Endothelial cell of umbilical vein (primary cell): Measurements from ENCODE around the gene PTPRZ1. TPM values are rescaled to one million over a fixed set of nuclear protein-coding genes. Genes with fewer than 3 reads are reported as not detected.

Experiments
- BruUV-seq: library from RNA; stranded (reverse); fragments of 400-500 nt; replicated peaks from 2 replicates; lab custom pipeline; 2021; lab: Mats Ljungman, UMichigan
- CTCF ChIA-PET: fragments of 300-600, 350-600 bp; sonication (Branson Sonifier 250); formaldehyde crosslinking; loops from one replicate; lab custom pipeline; 2021; ENCODE audit warnings: antibody characterized with exemption, inconsistent platforms; lab: Charles Lee
- POLR2A ChIA-PET: fragments of 300-600, 350-600 bp; sonication (Branson Sonifier 250); formaldehyde crosslinking; loops from one replicate; lab custom pipeline; 2021; ENCODE audit warnings: antibody characterized with exemption, inconsistent platforms; lab: Charles Lee
- DNase-seq: peaks from one replicate; pipeline ENCODE4 v3.0.0-alpha.2; 2011; ENCODE audit warnings: low read depth, low spot score
- FAIRE-seq: peaks from 2 replicates; lab custom pipeline; 2011; peaks lifted over from hg19 to GRCh38; lab: Jason Lieb, UNC
- H2AFZ ChIP-seq: 2 replicates; pipeline ENCODE4 v1.6.0; 2012; ENCODE audit warnings: low read depth, low read length, control low read depth, inconsistent platforms
- H3K27ac ChIP-seq: 2 replicates; pipeline ENCODE4 v1.5.1; 2011; ENCODE audit warnings: low read depth, mild to moderate bottlenecking, control low read depth, low read length, moderate library complexity; ENCODE audit not compliant: insufficient read depth
- H3K27me3 ChIP-seq, 2 experiments: 2 replicates each; pipeline versions ENCODE4 v1.6.0 to v1.6.1; 2011; ENCODE audit warnings: low read length in 2 of 2, mixed read lengths in 1 of 2; ENCODE audit not compliant: control insufficient read depth in 2 of 2, insufficient read depth in 2 of 2
- H3K36me3 ChIP-seq, 2 experiments: 2 replicates in 1 of 2; 3 replicates in 1 of 2; pipeline ENCODE4 v1.5.1; 2011; ENCODE audit warnings: low read length in 2 of 2, mild to moderate bottlenecking in 1 of 2, moderate library complexity in 1 of 2; ENCODE audit not compliant: control insufficient read depth in 2 of 2, insufficient read depth in 2 of 2; ENCODE audit errors: extremely low read depth in 1 of 2
- H3K4me1 ChIP-seq: 3 replicates; pipeline ENCODE4 v1.5.1; 2011; ENCODE audit warnings: mild to moderate bottlenecking, low read length; ENCODE audit not compliant: control insufficient read depth, insufficient read depth; ENCODE audit errors: extremely low read depth
- H3K4me2 ChIP-seq: 2 replicates; pipeline ENCODE4 v1.6.1; 2011; ENCODE audit warnings: low read length, control low read depth, mixed read lengths; ENCODE audit not compliant: insufficient read depth
- H3K4me3 ChIP-seq, 3 experiments: fragments of 200-600 bp in 1 of 3; sonication (generic), shearing (Covaris generic) in 1 of 3; replicated peaks in 1 of 3; 2 replicates each; pipeline ENCODE4 v1.5.1; 2011 to 2016; ENCODE audit warnings: control low read depth in 3 of 3, low read length in 3 of 3, mild to moderate bottlenecking in 2 of 3, inconsistent platforms in 1 of 3, low read depth in 1 of 3, moderate library complexity in 1 of 3; ENCODE audit not compliant: insufficient read depth in 1 of 3
- H3K79me2 ChIP-seq: 2 replicates; pipeline ENCODE4 v1.6.0; 2012; ENCODE audit warnings: low read length, inconsistent platforms; ENCODE audit not compliant: control insufficient read depth, insufficient read depth
- H3K9ac ChIP-seq: replicated peaks from 2 replicates; pipeline ENCODE3; 2011; ENCODE audit warnings: low read length, control low read depth; ENCODE audit not compliant: insufficient read depth; ENCODE audit errors: extremely low read depth
- H3K9me1 ChIP-seq: replicated peaks from 3 replicates; pipeline ENCODE4 v1.6.0; 2011; ENCODE audit warnings: mild to moderate bottlenecking, low read length; ENCODE audit not compliant: control insufficient read depth, insufficient read depth; ENCODE audit errors: extremely low read depth
- H3K9me3 ChIP-seq: replicated peaks from 2 replicates; pipeline ENCODE4 v1.5.1; 2012; ENCODE audit warnings: low read length, inconsistent platforms; ENCODE audit not compliant: control insufficient read depth, insufficient read depth
- H4K20me1 ChIP-seq: replicated peaks from 2 replicates; pipeline ENCODE3; 2011; ENCODE audit warnings: mild to moderate bottlenecking, low read length; ENCODE audit not compliant: control insufficient read depth, insufficient read depth; ENCODE audit errors: extremely low read depth
- CTCF ChIP-seq, 2 donors: IDR thresholded peaks; 1 replicate in 1 of 2; 2 replicates in 1 of 2; pipeline ENCODE4 v1.5.1; 2011; ENCODE audit warnings: low read length in 2 of 2, mild to moderate bottlenecking in 2 of 2, moderate library complexity in 2 of 2, control low read depth in 1 of 2, inconsistent platforms in 1 of 2, low read depth in 1 of 2; ENCODE audit not compliant: insufficient read depth in 1 of 2; ENCODE audit errors: extremely low read depth in 1 of 2
- EZH2 ChIP-seq: IDR thresholded peaks from 2 replicates; pipeline ENCODE4 v1.6.1; 2012; ENCODE audit warnings: borderline replicate concordance, low read depth, mild to moderate bottlenecking, moderate library complexity, low read length, inconsistent platforms; ENCODE audit not compliant: severe bottlenecking
- FOS ChIP-seq: IDR thresholded peaks from 2 replicates; pipeline ENCODE4 v1.6.1; 2011; ENCODE audit warnings: mild to moderate bottlenecking, low read length, moderate library complexity, borderline replicate concordance; ENCODE audit not compliant: insufficient read depth
- GATA2 ChIP-seq: IDR thresholded peaks from 2 replicates; pipeline ENCODE4 v1.7.0; 2011; ENCODE audit warnings: low read depth, mild to moderate bottlenecking, moderate library complexity, mixed read lengths, low read length; ENCODE audit not compliant: insufficient read length, insufficient read depth
- JUN ChIP-seq: IDR thresholded peaks from 2 replicates; pipeline ENCODE4 v1.6.1; 2011; ENCODE audit warnings: borderline replicate concordance, low read depth; ENCODE audit not compliant: insufficient read length, insufficient read depth
- MAX ChIP-seq: IDR thresholded peaks from 2 replicates; pipeline ENCODE4 v1.6.1; 2011; ENCODE audit not compliant: insufficient read depth, insufficient read length
- MYC ChIP-seq: IDR thresholded peaks from one replicate; pipeline ENCODE4 v1.6.1; 2011; ENCODE audit warnings: mild to moderate bottlenecking, low read depth, low read length
- POLR2A ChIP-seq: IDR thresholded peaks from 2 replicates; pipeline ENCODE4 v1.6.1; 2012; ENCODE audit warnings: low read depth, mild to moderate bottlenecking, control low read depth, low read length
- POLR2AphosphoS5 ChIP-seq: IDR thresholded peaks from 2 replicates; pipeline ENCODE4 v1.6.1; 2012; ENCODE audit warnings: low read depth, mild to moderate bottlenecking, control low read depth, low read length, moderate library complexity; ENCODE audit not compliant: insufficient read depth
- dilution Hi-C: fragments of 300-500 bp; cut with MboI; formaldehyde crosslinking; loops from one replicate; pipeline ENCODE4 v1.15.0; 2019; ENCODE audit warnings: low sequenced_read_pairs; ENCODE audit not compliant: extremely low pct_ligation_motif_present
- intact Hi-C: fragments of 100-400 bp; cut with micrococcal nuclease; formaldehyde crosslinking; loops from one replicate; pipeline ENCODE4 v1.10.0; 2022
- polyA plus RNA-seq, 4 experiments: library from polyadenylated mRNA; depleted of rRNA in 3 of 4; stranded (reverse) in 3 of 4; unstranded in 1 of 4; fragments of >200 nt; gene quantifications; 2 replicates each; pipeline versions ENCODE4 v1.2.1 to v1.2.3, GENCODE V29; 2011 to 2012; ENCODE audit warnings: missing spikeins in 1 of 4
- total RNA-seq: library from RNA; stranded (reverse); gene quantifications from 2 replicates; pipeline ENCODE4 v1.2.3, GENCODE V29; 2021

Gene PTPRZ1
- total and polyA plus RNA-seq, 2 donors (not counting 3 experiments of a cell fraction or from before 2014, with no cell fraction given) = 0.07 TPM; not detected in 1

- ChIA-PET POLR2A (no interaction called here), CTCF (no interaction called here)
- H3K79me2 ChIP-seq = no peaks in the 10 kb centered on the region
- H3K36me3 ChIP-seq = no peaks in the 10 kb centered on the region
- DNase-seq (no peak), FAIRE-seq (no peak)
- no peaks in the 10 kb centered on the region for H3K27me3 ChIP-seq
- no peaks in the 10 kb centered on the region for H3K9me1 ChIP-seq
- TF ChIP-seq MAX (no peak), GATA2 (no peak), CTCF (IDR thresholded peaks at IDR 0.05; ENCODE audit: extremely low read depth in 1 of 2, insufficient read depth in 1 of 2, low read depth in 1 of 2, low read length in 2 of 2) (no peak), FOS (no peak)
- H3K4me3 ChIP-seq = no peak overlapping the region
- no peaks in the 10 kb centered on the region for H3K9me3 ChIP-seq
- no peak overlapping the region for H3K9ac ChIP-seq
- H3K27ac ChIP-seq = no peak overlapping the region
- H3K4me1 ChIP-seq = no peaks in the 10 kb centered on the region
- intact Hi-C loops (no loop called here), dilution Hi-C loops (no loop called here)
- no peak overlapping the region for H2AFZ ChIP-seq
- BruUV-seq = no TSS peak
- no peak overlapping the region for H3K4me2 ChIP-seq
- H4K20me1 ChIP-seq = no peaks in the 10 kb centered on the region
Measured at GRCh38 chr7:122046402-122046801, 173.4 kb downstream of the PTPRZ1 start.

GRCh38 chr7:122054393-122054792 lies 181.4 kb downstream of the PTPRZ1 start:
- TF ChIP-seq CTCF (IDR thresholded peaks at IDR 0.05; ENCODE audit: extremely low read depth in 1 of 2, insufficient read depth in 1 of 2, low read depth in 1 of 2, low read length in 2 of 2) (no peak), FOS (no peak), EZH2 (no peak), POLR2A (no peak), JUN (no peak), POLR2AphosphoS5 (no peak), GATA2 (no peak), MYC (no peak), MAX (no peak)
- no peak overlapping the region for H3K4me2 ChIP-seq
- H3K36me3 ChIP-seq = no peaks in the 10 kb centered on the region
- FAIRE-seq (no peak), DNase-seq (no peak)
- BruUV-seq = no TSS peak
- ChIA-PET POLR2A (no interaction called here), CTCF (interaction anchor here (1.1 to 1.7 kb wide), 4 partner anchors 38 to 946 kb away, joined by 3 to 15 read pairs (median 4); no protein-coding TSS in a partner anchor)
- dilution Hi-C loops = no loop called here
- H4K20me1 ChIP-seq = no peaks in the 10 kb centered on the region
- intact Hi-C loops = no loop called here
- H2AFZ ChIP-seq = no peak overlapping the region
- H3K9me1 ChIP-seq = no peaks in the 10 kb centered on the region
- no peaks in the 10 kb centered on the region for H3K27me3 ChIP-seq
- H3K27ac ChIP-seq = no peak overlapping the region
- no peak overlapping the region for H3K9ac ChIP-seq
- H3K79me2 ChIP-seq = no peaks in the 10 kb centered on the region
- H3K4me3 ChIP-seq = no peak overlapping the region
- peaks cover 8% of the 10 kb centered on the region for H3K4me1 ChIP-seq
- no peaks in the 10 kb centered on the region for H3K9me3 ChIP-seq
